GM23338 (cell line): ENCODE data around the gene FAM227A. TPM values are rescaled to one million over a fixed set of nuclear protein-coding genes. Genes with fewer than 3 reads are reported as not detected.

Experiments
- ATAC-seq: fragments of 200-7000 bp; cut with Tn5 transposase; 3 replicates; pipeline ENCODE4 v1.9.1; 2020
- DNase-seq: peaks from one replicate; pipeline ENCODE4 v3.0.0-alpha.2; 2015; ENCODE audit warnings: low spot score
- H2AFZ ChIP-seq: fragments of 200-600 bp; sonication (generic); 2 replicates; pipeline ENCODE4 v1.8.0; 2016; ENCODE audit warnings: antibody characterized with exemption, mild to moderate bottlenecking, moderate library complexity
- H3F3A ChIP-seq: fragments of 200-600 bp; sonication (generic); replicated peaks from 2 replicates; pipeline ENCODE4 v1.8.0; 2017; ENCODE audit warnings: antibody characterized with exemption, mixed run types, low read depth
- H3K27ac ChIP-seq: fragments of 200-600 bp; sonication (generic); 2 replicates; pipeline ENCODE4 v1.6.1; 2016; ENCODE audit warnings: low read depth
- H3K27me3 ChIP-seq: fragments of 200-600 bp; sonication (generic); 2 replicates; pipeline ENCODE4 v1.8.0; 2016; ENCODE audit warnings: mild to moderate bottlenecking, mixed run types, moderate library complexity; ENCODE audit not compliant: insufficient read depth
- H3K36me3 ChIP-seq: fragments of 200-600 bp; sonication (generic); 2 replicates; pipeline ENCODE4 v1.8.0; 2016; ENCODE audit warnings: mild to moderate bottlenecking; ENCODE audit not compliant: insufficient read depth
- H3K4me1 ChIP-seq: fragments of 200-600 bp; sonication (generic); 2 replicates; pipeline ENCODE4 v1.8.0; 2016; ENCODE audit warnings: mild to moderate bottlenecking, moderate library complexity; ENCODE audit not compliant: insufficient read depth
- H3K4me2 ChIP-seq: fragments of 200-600 bp; sonication (generic); 2 replicates; pipeline ENCODE4 v1.7.1; 2017; ENCODE audit warnings: mixed run types
- H3K4me3 ChIP-seq: fragments of 200-600 bp; sonication (generic); 2 replicates; pipeline ENCODE4 v1.6.1; 2016; ENCODE audit warnings: mixed run types
- H3K79me2 ChIP-seq: fragments of 200-600 bp; sonication (generic); replicated peaks from 2 replicates; pipeline ENCODE4 v1.8.0; 2017; ENCODE audit warnings: mild to moderate bottlenecking; ENCODE audit not compliant: insufficient read depth
- H3K9me2 ChIP-seq: fragments of 200-600 bp; sonication (generic); 2 replicates; pipeline ENCODE4 v1.8.0; 2017; ENCODE audit not compliant: insufficient read depth
- H4K20me1 ChIP-seq: fragments of 200-600 bp; sonication (generic); replicated peaks from 2 replicates; pipeline ENCODE4 v1.8.0; 2017; ENCODE audit warnings: mild to moderate bottlenecking; ENCODE audit not compliant: insufficient read depth
- H3K27ac Mint-ChIP-seq: 2 replicates; pipeline ENCODE4 v1.8.0; 2020; ENCODE audit warnings: inconsistent platforms, mild to moderate bottlenecking, moderate library complexity, mixed read lengths
- H3K27me3 Mint-ChIP-seq: 3 replicates; pipeline ENCODE4 v1.8.0; 2022; ENCODE audit warnings: low read depth, mild to moderate bottlenecking, moderate library complexity, mixed read lengths, inconsistent platforms; ENCODE audit not compliant: insufficient read depth, poor library complexity
- H3K36me3 Mint-ChIP-seq: 3 replicates; pipeline ENCODE4 v1.8.0; 2021; ENCODE audit warnings: low read depth, mild to moderate bottlenecking, inconsistent platforms, moderate library complexity, mixed read lengths
- H3K4me1 Mint-ChIP-seq: 3 replicates; pipeline ENCODE4 v1.8.0; 2020; ENCODE audit warnings: mild to moderate bottlenecking, inconsistent platforms, mixed read lengths
- H3K4me3 Mint-ChIP-seq: 3 replicates; pipeline ENCODE4 v1.8.0; 2021; ENCODE audit warnings: moderate library complexity, mild to moderate bottlenecking, inconsistent platforms, mixed read lengths
- H3K9me3 Mint-ChIP-seq: 3 replicates; pipeline ENCODE4 v1.8.0; 2020; ENCODE audit warnings: moderate library complexity, mild to moderate bottlenecking, inconsistent platforms, mixed read lengths
- CREB1 ChIP-seq: fragments of 250-450 bp; sonication (Bioruptor Pico); IDR thresholded peaks from 2 replicates; pipeline ENCODE4 v1.5.0; 2020; ENCODE audit warnings: low read depth, mild to moderate bottlenecking, moderate library complexity
- EZH2 ChIP-seq: fragments of 200-600 bp; sonication (generic); IDR thresholded peaks from one replicate; pipeline ENCODE4 v1.8.0; 2017; ENCODE audit warnings: antibody characterized with exemption, mild to moderate bottlenecking, low read depth; ENCODE audit not compliant: unreplicated experiment
- EZH2phosphoT487 ChIP-seq: fragments of 200-600 bp; sonication (generic); IDR thresholded peaks from one replicate; pipeline ENCODE4 v1.8.1; 2018; ENCODE audit warnings: antibody characterized with exemption; ENCODE audit not compliant: unreplicated experiment
- JUNB ChIP-seq: IDR thresholded peaks from one replicate; pipeline ENCODE4 v1.6.1; 2016; ENCODE audit warnings: antibody characterized with exemption; ENCODE audit not compliant: unreplicated experiment
- NANOG ChIP-seq: IDR thresholded peaks from 2 replicates; pipeline ENCODE4 v1.6.1; 2016; ENCODE audit warnings: antibody characterized with exemption, borderline replicate concordance
- POLR2AphosphoS5 ChIP-seq: IDR thresholded peaks from 2 replicates; pipeline ENCODE4 v1.6.1; 2016; ENCODE audit warnings: antibody characterized with exemption, low read depth
- STAT1 ChIP-seq: IDR thresholded peaks from one replicate; pipeline ENCODE4 v1.6.1; 2016; ENCODE audit warnings: antibody characterized with exemption; ENCODE audit not compliant: unreplicated experiment
- ZNF114 ChIP-seq: fragments of 250-450 bp; sonication (Bioruptor Pico); IDR thresholded peaks from 2 replicates; pipeline ENCODE4 v1.5.0; 2020; ENCODE audit warnings: mild to moderate bottlenecking, moderate library complexity
- ZNF331 ChIP-seq: fragments of 250-450 bp; sonication (Bioruptor Pico); IDR thresholded peaks from 2 replicates; pipeline ENCODE4 v1.5.0; 2020; ENCODE audit warnings: low read depth, mild to moderate bottlenecking, moderate library complexity
- polyA plus RNA-seq: library from polyadenylated mRNA; unstranded; fragments of >200 nt; fragmentation: Nextera tagmentation; extraction: Ambion mirVana; gene quantifications from 2 replicates; pipeline ENCODE4 v1.2.1, GENCODE V29; 2016
- total RNA-seq: library from RNA; depleted of rRNA; stranded (reverse); fragments of >200 nt; shearing (Covaris generic); gene quantifications from 2 replicates; pipeline ENCODE4 v1.2.3, GENCODE V29; 2014
- TF ChIP-seq, protein P1 (sequence below): fragments of 250-450 bp; sonication (Bioruptor Pico); IDR thresholded peaks from 2 replicates; pipeline ENCODE4 v1.5.0; 2020; ENCODE audit warnings: mild to moderate bottlenecking, moderate library complexity
- TF ChIP-seq, protein P2 (sequence below): IDR thresholded peaks from 2 replicates; pipeline ENCODE4 v1.6.1; 2016; ENCODE audit warnings: antibody characterized with exemption
- TF ChIP-seq, protein P3 (sequence below), 2 experiments: fragments of 200-600 bp in 1 of 2; sonication (generic) in 1 of 2; conservative IDR thresholded peaks; 2 replicates each; pipeline versions ENCODE4 v1.5.1 to v1.6.1; 2016 to 2017; ENCODE audit warnings: antibody characterized with exemption in 2 of 2, low read depth in 2 of 2, mild to moderate bottlenecking in 2 of 2, moderate library complexity in 1 of 2
- TF ChIP-seq, protein P4 (sequence below): IDR thresholded peaks from one replicate; pipeline ENCODE4 v1.6.1; 2018; ENCODE audit warnings: antibody characterized with exemption; ENCODE audit not compliant: unreplicated experiment

Gene FAM227A
- total and polyA plus RNA-seq, 2 experiments from 2014 or later = 5.8 to 11.0 TPM

DNA sequence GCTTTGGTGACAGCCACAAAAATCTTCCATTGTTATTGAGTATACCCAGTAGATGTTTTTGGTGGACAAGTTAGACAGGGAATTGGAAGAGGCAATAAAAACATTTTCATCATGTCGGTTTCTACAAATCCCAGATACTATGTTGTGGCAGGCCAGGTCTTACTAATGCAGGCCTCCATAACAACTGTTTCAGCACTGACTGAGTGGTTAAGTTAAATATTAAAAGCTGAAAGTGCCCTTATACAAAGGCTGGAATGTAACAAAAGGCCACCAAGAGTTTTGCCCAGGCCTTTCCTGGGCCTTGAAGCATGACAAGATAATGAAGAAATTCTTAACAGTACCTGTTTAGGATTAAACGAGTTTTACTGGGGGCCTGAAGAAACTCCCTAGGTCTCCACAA is 115.5 kb downstream of the FAM227A start:
- Histone ChIP-seq H4K20me1 (no peaks in the 10 kb centered on the region), H3K4me2 (no peak overlapping the region), H3K27me3 (no peaks in the 10 kb centered on the region), H3K4me3 (no peak overlapping the region), H3F3A (no peaks in the 10 kb centered on the region), H3K27ac (no peak overlapping the region), H3K4me1 (no peaks in the 10 kb centered on the region), H3K36me3 (peaks cover 7% of the 10 kb centered on the region), H3K9me2 (no peaks in the 10 kb centered on the region), H3K79me2 (no peaks in the 10 kb centered on the region), H2AFZ (no peak overlapping the region)
- Mint-ChIP-seq H3K27me3 (peaks cover 4% of the 10 kb centered on the region), H3K27ac (no peak overlapping the region), H3K4me1 (no peaks in the 10 kb centered on the region), H3K9me3 (peaks cover 22% of the 10 kb centered on the region), H3K36me3 (peaks cover 27% of the 10 kb centered on the region), H3K4me3 (no peak overlapping the region)
- ATAC-seq = no peak
- no peak for DNase-seq
- TF ChIP-seq, protein P1, sequence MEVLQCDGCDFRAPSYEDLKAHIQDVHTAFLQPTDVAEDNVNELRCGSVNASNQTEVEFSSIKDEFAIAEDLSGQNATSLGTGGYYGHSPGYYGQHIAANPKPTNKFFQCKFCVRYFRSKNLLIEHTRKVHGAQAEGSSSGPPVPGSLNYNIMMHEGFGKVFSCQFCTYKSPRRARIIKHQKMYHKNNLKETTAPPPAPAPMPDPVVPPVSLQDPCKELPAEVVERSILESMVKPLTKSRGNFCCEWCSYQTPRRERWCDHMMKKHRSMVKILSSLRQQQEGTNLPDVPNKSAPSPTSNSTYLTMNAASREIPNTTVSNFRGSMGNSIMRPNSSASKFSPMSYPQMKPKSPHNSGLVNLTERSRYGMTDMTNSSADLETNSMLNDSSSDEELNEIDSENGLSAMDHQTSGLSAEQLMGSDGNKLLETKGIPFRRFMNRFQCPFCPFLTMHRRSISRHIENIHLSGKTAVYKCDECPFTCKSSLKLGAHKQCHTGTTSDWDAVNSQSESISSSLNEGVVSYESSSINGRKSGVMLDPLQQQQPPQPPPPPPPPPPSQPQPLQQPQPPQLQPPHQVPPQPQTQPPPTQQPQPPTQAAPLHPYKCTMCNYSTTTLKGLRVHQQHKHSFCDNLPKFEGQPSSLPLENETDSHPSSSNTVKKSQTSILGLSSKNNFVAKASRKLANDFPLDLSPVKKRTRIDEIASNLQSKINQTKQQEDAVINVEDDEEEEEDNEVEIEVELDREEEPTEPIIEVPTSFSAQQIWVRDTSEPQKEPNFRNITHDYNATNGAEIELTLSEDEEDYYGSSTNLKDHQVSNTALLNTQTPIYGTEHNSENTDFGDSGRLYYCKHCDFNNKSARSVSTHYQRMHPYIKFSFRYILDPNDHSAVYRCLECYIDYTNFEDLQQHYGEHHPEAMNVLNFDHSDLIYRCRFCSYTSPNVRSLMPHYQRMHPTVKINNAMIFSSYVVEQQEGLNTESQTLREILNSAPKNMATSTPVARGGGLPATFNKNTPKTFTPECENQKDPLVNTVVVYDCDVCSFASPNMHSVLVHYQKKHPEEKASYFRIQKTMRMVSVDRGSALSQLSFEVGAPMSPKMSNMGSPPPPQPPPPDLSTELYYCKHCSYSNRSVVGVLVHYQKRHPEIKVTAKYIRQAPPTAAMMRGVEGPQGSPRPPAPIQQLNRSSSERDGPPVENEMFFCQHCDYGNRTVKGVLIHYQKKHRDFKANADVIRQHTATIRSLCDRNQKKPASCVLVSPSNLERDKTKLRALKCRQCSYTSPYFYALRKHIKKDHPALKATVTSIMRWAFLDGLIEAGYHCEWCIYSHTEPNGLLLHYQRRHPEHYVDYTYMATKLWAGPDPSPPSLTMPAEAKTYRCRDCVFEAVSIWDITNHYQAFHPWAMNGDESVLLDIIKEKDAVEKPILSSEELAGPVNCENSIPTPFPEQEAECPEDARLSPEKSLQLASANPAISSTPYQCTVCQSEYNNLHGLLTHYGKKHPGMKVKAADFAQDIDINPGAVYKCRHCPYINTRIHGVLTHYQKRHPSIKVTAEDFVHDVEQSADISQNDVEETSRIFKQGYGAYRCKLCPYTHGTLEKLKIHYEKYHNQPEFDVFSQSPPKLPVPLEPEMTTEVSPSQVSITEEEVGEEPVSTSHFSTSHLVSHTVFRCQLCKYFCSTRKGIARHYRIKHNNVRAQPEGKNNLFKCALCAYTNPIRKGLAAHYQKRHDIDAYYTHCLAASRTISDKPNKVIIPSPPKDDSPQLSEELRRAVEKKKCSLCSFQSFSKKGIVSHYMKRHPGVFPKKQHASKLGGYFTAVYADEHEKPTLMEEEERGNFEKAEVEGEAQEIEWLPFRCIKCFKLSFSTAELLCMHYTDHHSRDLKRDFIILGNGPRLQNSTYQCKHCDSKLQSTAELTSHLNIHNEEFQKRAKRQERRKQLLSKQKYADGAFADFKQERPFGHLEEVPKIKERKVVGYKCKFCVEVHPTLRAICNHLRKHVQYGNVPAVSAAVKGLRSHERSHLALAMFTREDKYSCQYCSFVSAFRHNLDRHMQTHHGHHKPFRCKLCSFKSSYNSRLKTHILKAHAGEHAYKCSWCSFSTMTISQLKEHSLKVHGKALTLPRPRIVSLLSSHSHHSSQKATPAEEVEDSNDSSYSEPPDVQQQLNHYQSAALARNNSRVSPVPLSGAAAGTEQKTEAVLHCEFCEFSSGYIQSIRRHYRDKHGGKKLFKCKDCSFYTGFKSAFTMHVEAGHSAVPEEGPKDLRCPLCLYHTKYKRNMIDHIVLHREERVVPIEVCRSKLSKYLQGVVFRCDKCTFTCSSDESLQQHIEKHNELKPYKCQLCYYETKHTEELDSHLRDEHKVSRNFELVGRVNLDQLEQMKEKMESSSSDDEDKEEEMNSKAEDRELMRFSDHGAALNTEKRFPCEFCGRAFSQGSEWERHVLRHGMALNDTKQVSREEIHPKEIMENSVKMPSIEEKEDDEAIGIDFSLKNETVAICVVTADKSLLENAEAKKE (CRISPR knock-in tag) = no peak
- TF ChIP-seq ZNF114 (no peak), STAT1 (no peak), JUNB (no peak), EZH2 (no peak), CREB1 (no peak), EZH2phosphoT487 (no peak), POLR2AphosphoS5 (no peak), ZNF331 (CRISPR knock-in tag) (no peak), NANOG (no peak)
- TF ChIP-seq, protein P2, sequence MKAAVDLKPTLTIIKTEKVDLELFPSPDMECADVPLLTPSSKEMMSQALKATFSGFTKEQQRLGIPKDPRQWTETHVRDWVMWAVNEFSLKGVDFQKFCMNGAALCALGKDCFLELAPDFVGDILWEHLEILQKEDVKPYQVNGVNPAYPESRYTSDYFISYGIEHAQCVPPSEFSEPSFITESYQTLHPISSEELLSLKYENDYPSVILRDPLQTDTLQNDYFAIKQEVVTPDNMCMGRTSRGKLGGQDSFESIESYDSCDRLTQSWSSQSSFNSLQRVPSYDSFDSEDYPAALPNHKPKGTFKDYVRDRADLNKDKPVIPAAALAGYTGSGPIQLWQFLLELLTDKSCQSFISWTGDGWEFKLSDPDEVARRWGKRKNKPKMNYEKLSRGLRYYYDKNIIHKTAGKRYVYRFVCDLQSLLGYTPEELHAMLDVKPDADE = no peak
- TF ChIP-seq, protein P3, sequence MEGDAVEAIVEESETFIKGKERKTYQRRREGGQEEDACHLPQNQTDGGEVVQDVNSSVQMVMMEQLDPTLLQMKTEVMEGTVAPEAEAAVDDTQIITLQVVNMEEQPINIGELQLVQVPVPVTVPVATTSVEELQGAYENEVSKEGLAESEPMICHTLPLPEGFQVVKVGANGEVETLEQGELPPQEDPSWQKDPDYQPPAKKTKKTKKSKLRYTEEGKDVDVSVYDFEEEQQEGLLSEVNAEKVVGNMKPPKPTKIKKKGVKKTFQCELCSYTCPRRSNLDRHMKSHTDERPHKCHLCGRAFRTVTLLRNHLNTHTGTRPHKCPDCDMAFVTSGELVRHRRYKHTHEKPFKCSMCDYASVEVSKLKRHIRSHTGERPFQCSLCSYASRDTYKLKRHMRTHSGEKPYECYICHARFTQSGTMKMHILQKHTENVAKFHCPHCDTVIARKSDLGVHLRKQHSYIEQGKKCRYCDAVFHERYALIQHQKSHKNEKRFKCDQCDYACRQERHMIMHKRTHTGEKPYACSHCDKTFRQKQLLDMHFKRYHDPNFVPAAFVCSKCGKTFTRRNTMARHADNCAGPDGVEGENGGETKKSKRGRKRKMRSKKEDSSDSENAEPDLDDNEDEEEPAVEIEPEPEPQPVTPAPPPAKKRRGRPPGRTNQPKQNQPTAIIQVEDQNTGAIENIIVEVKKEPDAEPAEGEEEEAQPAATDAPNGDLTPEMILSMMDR (conservative IDR thresholded peaks at IDR 0.05; ENCODE audit: low read depth in 2 of 2) = no peak
- TF ChIP-seq, protein P4, sequence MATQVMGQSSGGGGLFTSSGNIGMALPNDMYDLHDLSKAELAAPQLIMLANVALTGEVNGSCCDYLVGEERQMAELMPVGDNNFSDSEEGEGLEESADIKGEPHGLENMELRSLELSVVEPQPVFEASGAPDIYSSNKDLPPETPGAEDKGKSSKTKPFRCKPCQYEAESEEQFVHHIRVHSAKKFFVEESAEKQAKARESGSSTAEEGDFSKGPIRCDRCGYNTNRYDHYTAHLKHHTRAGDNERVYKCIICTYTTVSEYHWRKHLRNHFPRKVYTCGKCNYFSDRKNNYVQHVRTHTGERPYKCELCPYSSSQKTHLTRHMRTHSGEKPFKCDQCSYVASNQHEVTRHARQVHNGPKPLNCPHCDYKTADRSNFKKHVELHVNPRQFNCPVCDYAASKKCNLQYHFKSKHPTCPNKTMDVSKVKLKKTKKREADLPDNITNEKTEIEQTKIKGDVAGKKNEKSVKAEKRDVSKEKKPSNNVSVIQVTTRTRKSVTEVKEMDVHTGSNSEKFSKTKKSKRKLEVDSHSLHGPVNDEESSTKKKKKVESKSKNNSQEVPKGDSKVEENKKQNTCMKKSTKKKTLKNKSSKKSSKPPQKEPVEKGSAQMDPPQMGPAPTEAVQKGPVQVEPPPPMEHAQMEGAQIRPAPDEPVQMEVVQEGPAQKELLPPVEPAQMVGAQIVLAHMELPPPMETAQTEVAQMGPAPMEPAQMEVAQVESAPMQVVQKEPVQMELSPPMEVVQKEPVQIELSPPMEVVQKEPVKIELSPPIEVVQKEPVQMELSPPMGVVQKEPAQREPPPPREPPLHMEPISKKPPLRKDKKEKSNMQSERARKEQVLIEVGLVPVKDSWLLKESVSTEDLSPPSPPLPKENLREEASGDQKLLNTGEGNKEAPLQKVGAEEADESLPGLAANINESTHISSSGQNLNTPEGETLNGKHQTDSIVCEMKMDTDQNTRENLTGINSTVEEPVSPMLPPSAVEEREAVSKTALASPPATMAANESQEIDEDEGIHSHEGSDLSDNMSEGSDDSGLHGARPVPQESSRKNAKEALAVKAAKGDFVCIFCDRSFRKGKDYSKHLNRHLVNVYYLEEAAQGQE = no peak
